Measurements from ENCODE around the gene CACNA1G. TPM values are rescaled to one million over a fixed set of nuclear protein-coding genes. Genes with fewer than 3 reads are reported as not detected.

CACNA1G gene
- total RNA-seq, 2 donors from 2014 or later, result 0.11 TPM; not detected in 1

- no peak overlapping the region for H3K27ac Mint-ChIP-seq
- H3K9me3 Mint-ChIP-seq, result no peaks in the 10 kb centered on the region
- peaks cover under 1% of the 10 kb centered on the region for H3K4me1 Mint-ChIP-seq
- H3K4me3 Mint-ChIP-seq, result no peak overlapping the region
- no peaks in the 10 kb centered on the region for H3K36me3 Mint-ChIP-seq (ENCODE audit: low read depth)
- H3K27me3 Mint-ChIP-seq, result peaks cover 8% of the 10 kb centered on the region
- ATAC-seq (replicated peaks), result no peak
Measured at GRCh38 chr17:50549256-50549941, 11.1 kb upstream of the CACNA1G start.

GRCh38 chr17:50549969-50550368 lies 10.5 kb upstream of the CACNA1G start:
- Mint-ChIP-seq H3K9me3 (no peaks in the 10 kb centered on the region), H3K4me1 (peaks cover 6% of the 10 kb centered on the region), H3K27me3 (peaks cover 5% of the 10 kb centered on the region), H3K36me3 (ENCODE audit: low read depth) (no peaks in the 10 kb centered on the region), H3K27ac (no peak overlapping the region), H3K4me3 (no peak overlapping the region)
- ATAC-seq (replicated peaks), result no peak

GRCh38 chr17:50550661-50551432 lies 9.7 kb upstream of the CACNA1G start:
- Mint-ChIP-seq H3K9me3 (no peaks in the 10 kb centered on the region), H3K4me3 (no peak overlapping the region), H3K27ac (no peak overlapping the region), H3K4me1 (peaks cover 6% of the 10 kb centered on the region), H3K27me3 (no peaks in the 10 kb centered on the region), H3K36me3 (ENCODE audit: low read depth) (no peaks in the 10 kb centered on the region)
- no peak for ATAC-seq (replicated peaks)

GRCh38 chr17:50551433-50551815 lies 9.1 kb upstream of the CACNA1G start:
- Mint-ChIP-seq H3K4me1 (peaks cover 6% of the 10 kb centered on the region), H3K4me3 (no peak overlapping the region), H3K27me3 (no peaks in the 10 kb centered on the region), H3K27ac (no peak overlapping the region), H3K36me3 (ENCODE audit: low read depth) (no peaks in the 10 kb centered on the region), H3K9me3 (no peaks in the 10 kb centered on the region)
- ATAC-seq (replicated peaks), result no peak

- peaks cover 6% of the 10 kb centered on the region for H3K4me1 Mint-ChIP-seq
- no peak overlapping the region for H3K4me3 Mint-ChIP-seq
- no peak for ATAC-seq (replicated peaks)
- H3K27me3 Mint-ChIP-seq, result no peaks in the 10 kb centered on the region
- H3K36me3 Mint-ChIP-seq (ENCODE audit: low read depth), result no peaks in the 10 kb centered on the region
- no peak overlapping the region for H3K27ac Mint-ChIP-seq
- no peaks in the 10 kb centered on the region for H3K9me3 Mint-ChIP-seq
Measured at GRCh38 chr17:50551884-50552283, 8.6 kb upstream of the CACNA1G start.

GRCh38 chr17:50554201-50554600 lies 6.3 kb upstream of the CACNA1G start:
- peaks cover 10% of the 10 kb centered on the region for H3K27me3 Mint-ChIP-seq
- peaks cover 6% of the 10 kb centered on the region for H3K4me1 Mint-ChIP-seq
- H3K36me3 Mint-ChIP-seq (ENCODE audit: low read depth), result no peaks in the 10 kb centered on the region
- H3K27ac Mint-ChIP-seq, result no peak overlapping the region
- ATAC-seq (replicated peaks), result no peak
- no peak overlapping the region for H3K4me3 Mint-ChIP-seq
- no peaks in the 10 kb centered on the region for H3K9me3 Mint-ChIP-seq

- H3K4me1 Mint-ChIP-seq, result peaks cover 6% of the 10 kb centered on the region
- ATAC-seq (replicated peaks), result no peak
- no peaks in the 10 kb centered on the region for H3K9me3 Mint-ChIP-seq
- H3K27me3 Mint-ChIP-seq, result peaks cover 10% of the 10 kb centered on the region
- no peak overlapping the region for H3K27ac Mint-ChIP-seq
- no peak overlapping the region for H3K4me3 Mint-ChIP-seq
- H3K36me3 Mint-ChIP-seq (ENCODE audit: low read depth), result no peaks in the 10 kb centered on the region
Measured at GRCh38 chr17:50556803-50557202, 3.7 kb upstream of the CACNA1G start.

GRCh38 chr17:50557630-50558029 lies 2.9 kb upstream of the CACNA1G start:
- Mint-ChIP-seq H3K4me1 (peaks cover 6% of the 10 kb centered on the region), H3K27me3 (peaks cover 17% of the 10 kb centered on the region), H3K9me3 (no peaks in the 10 kb centered on the region), H3K36me3 (ENCODE audit: low read depth) (no peaks in the 10 kb centered on the region), H3K27ac (no peak overlapping the region), H3K4me3 (no peak overlapping the region)
- no peak for ATAC-seq (replicated peaks)

- Mint-ChIP-seq H3K36me3 (ENCODE audit: low read depth) (no peaks in the 10 kb centered on the region), H3K9me3 (no peaks in the 10 kb centered on the region), H3K27me3 (peaks cover 17% of the 10 kb centered on the region), H3K27ac (no peak overlapping the region), H3K4me3 (no peak overlapping the region), H3K4me1 (peaks cover 6% of the 10 kb centered on the region)
- no peak for ATAC-seq (replicated peaks)
Measured at GRCh38 chr17:50558091-50558490, 2.4 kb upstream of the CACNA1G start.

GRCh38 chr17:50558581-50558940 lies 2.0 kb upstream of the CACNA1G start:
- no peak for ATAC-seq (replicated peaks)
- Mint-ChIP-seq H3K4me1 (peaks cover 6% of the 10 kb centered on the region), H3K9me3 (no peaks in the 10 kb centered on the region), H3K27me3 (peaks cover 22% of the 10 kb centered on the region), H3K4me3 (peak overlapping the region; percentile 73), H3K36me3 (ENCODE audit: low read depth) (no peaks in the 10 kb centered on the region), H3K27ac (no peak overlapping the region)

- no peak for ATAC-seq (replicated peaks)
- Mint-ChIP-seq H3K4me1 (peaks cover 6% of the 10 kb centered on the region), H3K4me3 (peak overlapping the region; percentile 73), H3K27me3 (peaks cover 26% of the 10 kb centered on the region), H3K9me3 (no peaks in the 10 kb centered on the region), H3K27ac (no peak overlapping the region), H3K36me3 (ENCODE audit: low read depth) (no peaks in the 10 kb centered on the region)
Measured at GRCh38 chr17:50558941-50559614, 1.4 kb upstream of the CACNA1G start.

- no peaks in the 10 kb centered on the region for H3K36me3 Mint-ChIP-seq (ENCODE audit: low read depth)
- H3K4me1 Mint-ChIP-seq, result peaks cover 2% of the 10 kb centered on the region
- ATAC-seq (replicated peaks), result peak; percentile 38
- no peaks in the 10 kb centered on the region for H3K9me3 Mint-ChIP-seq
- H3K4me3 Mint-ChIP-seq, result peak overlapping the region; percentile 73
- peaks cover 29% of the 10 kb centered on the region for H3K27me3 Mint-ChIP-seq
- no peak overlapping the region for H3K27ac Mint-ChIP-seq
Measured at GRCh38 chr17:50559674-50560184, 786 bp upstream of the CACNA1G start.

GRCh38 chr17:50560931-50561745 lies 623 bp downstream of the CACNA1G start:
- Mint-ChIP-seq H3K9me3 (no peaks in the 10 kb centered on the region), H3K27me3 (peaks cover 42% of the 10 kb centered on the region), H3K27ac (no peak overlapping the region), H3K4me1 (peaks cover 5% of the 10 kb centered on the region), H3K36me3 (ENCODE audit: low read depth) (no peaks in the 10 kb centered on the region), H3K4me3 (no peak overlapping the region)
- no peak for ATAC-seq (replicated peaks)

GRCh38 chr17:50561746-50562141 lies 1.2 kb downstream of the CACNA1G start:
- Mint-ChIP-seq H3K4me3 (no peak overlapping the region), H3K27ac (no peak overlapping the region), H3K4me1 (peaks cover 5% of the 10 kb centered on the region), H3K9me3 (no peaks in the 10 kb centered on the region), H3K27me3 (peaks cover 48% of the 10 kb centered on the region), H3K36me3 (ENCODE audit: low read depth) (no peaks in the 10 kb centered on the region)
- no peak for ATAC-seq (replicated peaks)
